CD4-positive, alpha-beta T cell treated with Interleukin-2 at 100 ng/mL for 4 hours (primary cell): Measurements from ENCODE around the gene AGBL2.
"Not testable (repeated sequence)": the region's sequence is repeated elsewhere in the genome, so short reads cannot be mapped to it uniquely, and the experiment has no call there.

Experiments used
- DNase-seq: peaks from one replicate; pipeline ENCODE4 v3.0.0-alpha.2; 2020; ENCODE audit warnings: low spot score

AGBL2 gene, protein sequence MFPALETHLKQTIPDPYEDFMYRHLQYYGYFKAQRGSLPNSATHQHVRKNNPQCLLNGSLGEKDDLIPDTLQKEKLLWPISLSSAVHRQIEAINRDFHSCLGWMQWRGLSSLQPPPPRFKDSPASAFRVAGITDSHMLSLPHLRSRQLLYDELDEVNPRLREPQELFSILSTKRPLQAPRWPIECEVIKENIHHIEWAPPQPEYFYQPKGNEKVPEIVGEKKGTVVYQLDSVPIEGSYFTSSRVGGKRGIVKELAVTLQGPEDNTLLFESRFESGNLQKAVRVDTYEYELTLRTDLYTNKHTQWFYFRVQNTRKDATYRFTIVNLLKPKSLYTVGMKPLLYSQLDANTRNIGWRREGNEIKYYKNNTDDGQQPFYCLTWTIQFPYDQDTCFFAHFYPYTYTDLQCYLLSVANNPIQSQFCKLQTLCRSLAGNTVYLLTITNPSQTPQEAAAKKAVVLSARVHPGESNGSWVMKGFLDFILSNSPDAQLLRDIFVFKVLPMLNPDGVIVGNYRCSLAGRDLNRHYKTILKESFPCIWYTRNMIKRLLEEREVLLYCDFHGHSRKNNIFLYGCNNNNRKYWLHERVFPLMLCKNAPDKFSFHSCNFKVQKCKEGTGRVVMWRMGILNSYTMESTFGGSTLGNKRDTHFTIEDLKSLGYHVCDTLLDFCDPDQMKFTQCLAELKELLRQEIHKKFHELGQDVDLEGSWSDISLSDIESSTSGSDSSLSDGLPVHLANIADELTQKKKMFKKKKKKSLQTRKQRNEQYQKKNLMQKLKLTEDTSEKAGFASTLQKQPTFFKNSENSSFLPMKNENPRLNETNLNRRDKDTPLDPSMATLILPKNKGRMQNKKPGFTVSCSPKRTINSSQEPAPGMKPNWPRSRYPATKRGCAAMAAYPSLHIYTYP

DNA sequence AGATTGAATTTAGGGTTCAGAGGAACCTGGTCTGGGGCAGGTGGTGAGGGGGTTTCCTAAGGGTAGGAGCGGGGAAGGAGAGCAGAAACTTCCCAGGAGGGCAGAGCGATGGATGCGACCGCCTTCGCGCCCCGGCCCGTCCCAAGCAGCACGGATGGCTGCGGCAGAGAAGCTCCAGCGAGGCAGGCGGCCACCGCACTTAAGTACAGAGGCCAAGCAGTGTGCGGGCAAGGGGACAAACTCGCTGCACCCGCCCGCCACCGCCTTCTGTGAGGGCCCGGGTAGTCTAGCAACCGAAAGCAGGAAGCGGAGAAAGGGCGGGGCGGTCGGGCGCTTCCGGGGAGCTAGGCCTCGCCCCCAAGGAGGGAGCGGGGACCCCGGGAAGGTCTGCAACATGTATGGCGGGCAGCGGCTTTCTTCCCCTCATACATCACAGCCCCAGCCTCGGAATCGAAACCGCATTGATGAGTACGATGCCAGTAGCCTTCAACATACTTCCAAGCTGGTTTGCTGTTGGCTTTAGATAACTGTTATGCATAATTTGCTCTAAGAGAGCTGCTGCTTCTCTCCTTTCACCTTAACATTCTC, at the start of gene AGBL2:
AGBL2 (minus strand) TSS at position 288 of the 588 bp plus-strand sequence. CDS start 719 bp downstream, outside the sequence.
- DNase-seq = peak; percentile 82

DNA sequence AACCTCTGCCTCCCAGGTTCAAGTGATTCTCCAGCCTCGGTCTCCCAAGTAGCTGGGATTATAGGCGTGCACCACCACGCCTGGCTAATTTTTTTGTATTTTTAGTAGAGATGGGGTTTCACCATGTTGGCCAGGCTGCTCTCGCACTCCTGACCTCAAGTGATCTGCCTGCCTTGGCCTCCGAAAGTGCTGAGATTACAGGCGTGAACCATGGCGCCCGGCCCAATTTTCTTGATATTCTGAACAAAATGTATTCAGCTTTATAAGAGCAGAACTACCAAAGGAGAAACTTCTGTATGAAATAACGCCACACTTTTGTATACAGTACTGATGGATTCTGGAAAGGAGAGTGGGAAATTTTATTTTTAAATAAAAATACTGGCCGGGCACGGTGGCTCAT, 44.1 kb upstream of the AGBL2 start:
- DNase-seq = not testable (repeated sequence)

GRCh38 chr11:47756208-47756607, 41.0 kb upstream of the AGBL2 start:
- no peak for DNase-seq

DNA sequence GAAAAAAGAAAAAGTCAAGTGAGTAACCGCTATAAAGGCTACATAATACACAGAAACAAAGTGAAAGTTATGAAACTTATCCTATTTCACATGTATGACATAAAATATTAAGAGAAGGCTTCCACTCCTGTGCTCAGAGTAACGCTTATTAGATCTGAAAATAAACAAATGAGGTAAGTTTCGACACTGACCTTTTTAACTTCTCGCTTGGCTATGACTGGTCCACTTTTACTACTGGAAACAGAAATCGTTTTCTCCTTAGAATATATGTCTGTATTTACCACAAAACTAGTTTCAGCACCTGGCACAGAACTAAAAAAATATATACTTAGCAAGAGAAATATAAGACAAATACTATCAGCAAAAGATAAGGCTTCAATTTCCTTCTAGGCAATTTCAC, 35.6 kb upstream of the AGBL2 start:
- DNase-seq = no peak

DNA sequence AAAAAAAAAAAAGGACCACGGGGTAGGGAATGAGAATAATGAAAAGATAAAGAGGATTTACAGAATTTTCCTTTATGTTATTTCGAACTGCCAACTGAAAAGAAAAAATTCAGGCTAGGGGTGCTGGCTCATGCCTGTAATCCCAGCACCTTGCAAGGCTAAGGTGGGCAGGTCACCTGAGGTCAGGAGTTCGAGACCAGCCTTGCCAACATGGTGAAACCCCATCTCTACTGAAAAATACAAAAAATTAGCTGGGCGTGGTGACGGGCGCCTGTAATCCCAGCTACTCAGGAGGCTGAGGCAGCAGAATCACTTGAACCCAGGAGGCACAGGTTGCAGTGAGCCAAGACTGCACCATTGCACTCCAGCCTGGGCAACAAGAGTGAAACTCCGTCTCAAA, 27.3 kb upstream of the AGBL2 start:
- not testable (repeated sequence) for DNase-seq

DNA sequence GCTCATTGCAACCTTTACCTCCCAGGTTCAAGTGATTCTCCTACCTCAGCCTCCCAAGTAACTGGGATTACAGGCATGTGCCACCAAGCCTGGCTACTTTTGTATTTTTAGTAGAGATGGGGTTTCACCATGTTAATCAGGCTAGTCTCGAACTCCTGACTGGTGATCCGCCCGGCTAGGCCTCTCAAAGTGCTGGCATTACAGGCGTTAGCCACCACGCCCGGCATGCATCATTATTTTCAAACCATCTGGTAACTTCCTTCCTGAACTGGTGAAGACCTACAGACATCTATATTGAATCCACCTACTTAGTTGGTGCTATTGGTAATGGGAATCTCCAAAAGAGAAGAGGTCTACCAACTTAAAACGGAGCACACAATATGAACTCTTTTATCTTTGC, 22.6 kb upstream of the AGBL2 start:
- not testable (repeated sequence) for DNase-seq

- DNase-seq = no peak
Observed at GRCh38 chr11:47732271-47732670, 17.1 kb upstream of the AGBL2 start.

- DNase-seq = no peak
Observed at GRCh38 chr11:47731475-47731874, 16.3 kb upstream of the AGBL2 start.

DNA sequence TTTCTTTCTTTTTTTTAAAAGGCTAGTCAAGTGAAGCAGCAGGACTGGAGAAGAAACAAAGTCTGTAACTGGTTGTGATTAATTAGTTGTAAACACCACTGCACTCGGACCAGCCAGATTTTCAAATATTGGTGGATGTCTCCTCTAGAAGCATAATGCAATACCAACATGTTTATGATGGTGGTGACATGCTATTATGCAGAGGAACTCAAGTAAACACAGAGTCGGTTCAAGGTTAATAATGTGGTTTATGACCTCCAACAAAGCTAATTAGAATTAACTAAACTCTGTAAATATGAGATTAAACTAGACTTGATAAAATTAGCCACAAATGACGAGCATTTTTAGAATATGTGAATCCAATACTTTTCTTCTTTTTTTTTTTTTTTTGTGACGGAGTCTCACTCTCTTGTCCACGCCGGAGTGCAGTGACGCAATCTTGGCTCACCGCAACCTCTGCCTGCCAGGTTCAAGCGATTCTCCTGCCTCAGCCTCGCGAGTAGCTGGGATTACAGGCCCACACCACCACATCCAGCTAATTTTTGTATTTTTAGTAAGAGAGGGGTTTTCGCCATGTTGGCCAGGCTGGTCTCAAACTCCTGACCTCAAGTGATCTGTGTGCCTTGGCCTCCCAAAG, 11.8 kb upstream of the AGBL2 start:
- no peak for DNase-seq

GRCh38 chr11:47726118-47726442, 10.9 kb upstream of the AGBL2 start:
- no peak for DNase-seq

- no peak for DNase-seq
Observed at GRCh38 chr11:47725442-47726117, 10.4 kb upstream of the AGBL2 start.

DNA sequence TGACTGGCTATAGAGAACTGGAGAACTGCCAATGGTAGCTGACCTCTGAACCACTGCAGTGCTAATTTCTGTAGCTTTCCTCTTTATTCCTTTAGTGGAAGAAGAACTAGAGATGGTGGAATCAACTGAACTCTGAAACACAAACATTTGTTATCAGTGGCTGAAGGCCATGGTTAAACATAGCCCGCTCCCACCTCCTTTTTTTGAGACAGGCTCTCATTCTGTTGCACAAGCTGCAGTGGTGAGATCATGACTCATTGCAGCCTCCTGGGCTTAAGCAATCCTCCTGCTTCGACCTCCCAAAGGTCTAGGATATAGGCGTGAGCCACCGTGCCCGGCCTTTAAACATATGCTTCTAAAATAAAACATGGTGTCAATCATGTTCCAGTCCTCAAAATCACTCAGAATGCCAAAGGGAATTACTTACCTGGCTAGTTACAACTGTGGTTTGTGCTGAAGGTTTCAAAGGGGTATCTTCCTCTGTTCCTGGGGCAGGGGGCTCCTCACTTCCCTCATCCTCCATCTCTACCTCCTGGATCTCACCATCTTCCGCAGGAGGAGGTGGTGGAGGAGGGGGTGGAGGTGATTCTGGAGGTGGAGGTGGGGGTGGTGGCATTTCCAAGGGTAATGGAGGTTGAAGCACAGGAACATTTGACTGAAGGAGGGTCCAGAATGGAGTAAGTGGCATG, 9.0 kb upstream of the AGBL2 start:
- no peak for DNase-seq

GRCh38 chr11:47723041-47723440, 7.9 kb upstream of the AGBL2 start:
- no peak for DNase-seq

DNA sequence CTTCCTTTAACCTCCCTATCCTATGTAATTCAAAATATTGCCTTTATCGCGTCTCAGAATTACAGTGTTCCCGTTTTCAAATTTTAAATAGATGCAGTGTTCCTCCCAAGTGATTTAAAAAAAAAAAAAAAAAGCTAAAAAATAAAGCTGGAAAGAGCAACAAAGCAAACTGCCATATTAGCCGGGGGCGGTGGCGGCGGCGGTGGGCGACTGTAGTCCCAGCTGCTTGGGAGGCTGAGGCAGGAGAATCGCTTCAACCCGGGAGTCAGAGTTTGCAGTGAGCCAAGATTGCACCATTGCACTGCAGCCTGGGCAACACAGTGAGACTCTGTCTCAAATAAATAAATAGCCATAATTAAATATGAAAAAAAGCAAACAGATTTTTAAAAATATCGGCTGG, 5.5 kb upstream of the AGBL2 start:
- DNase-seq = no peak

- DNase-seq = no peak
Observed at GRCh38 chr11:47716692-47717091, 1.5 kb upstream of the AGBL2 start.

DNA sequence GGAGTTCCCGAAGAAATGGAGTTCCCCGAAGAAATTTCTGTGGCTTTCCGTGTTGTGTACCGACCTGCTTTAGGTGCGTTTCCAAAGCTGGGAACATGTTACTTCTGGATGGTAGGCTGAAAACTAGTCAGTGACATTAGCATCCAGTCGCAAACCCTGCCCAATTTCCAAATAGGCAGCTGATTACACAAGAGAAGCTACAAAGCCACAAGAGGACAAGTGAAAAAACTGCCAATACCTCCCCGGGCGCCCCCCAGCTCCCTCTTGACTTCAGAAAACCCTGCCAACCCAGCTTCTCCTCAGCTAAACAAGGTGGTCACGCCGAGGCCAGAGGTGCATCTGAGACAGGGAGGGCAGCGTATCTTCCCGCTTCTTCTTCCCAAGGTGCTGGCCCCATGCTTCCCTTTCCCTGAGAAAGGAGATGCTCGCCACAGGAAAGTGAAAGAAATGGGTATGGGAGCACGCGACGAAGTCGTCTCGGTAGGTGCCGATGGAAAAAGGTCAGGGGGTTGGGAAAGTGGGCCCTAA, 551 bp downstream of the AGBL2 start:
- DNase-seq = no peak

DNA sequence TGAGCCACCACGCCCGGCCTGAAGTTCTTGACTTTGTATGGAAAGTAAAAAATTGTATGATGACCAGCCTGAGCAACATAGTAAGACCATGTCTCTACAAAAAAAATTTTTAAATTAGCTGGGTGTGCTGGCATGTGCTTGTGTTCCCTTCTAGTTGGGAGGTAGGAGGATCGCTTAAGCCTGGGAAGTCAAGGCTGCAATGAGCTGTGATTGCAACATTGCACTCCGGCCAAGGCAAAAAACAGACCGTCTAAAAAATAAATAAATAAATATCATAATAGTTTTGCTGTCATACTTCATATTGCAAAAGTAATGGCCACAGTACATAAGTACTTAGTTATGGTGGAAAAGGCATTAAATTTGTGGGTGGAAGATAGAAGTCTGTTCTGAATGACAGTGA, 3.4 kb downstream of the AGBL2 start:
- no peak for DNase-seq

DNA sequence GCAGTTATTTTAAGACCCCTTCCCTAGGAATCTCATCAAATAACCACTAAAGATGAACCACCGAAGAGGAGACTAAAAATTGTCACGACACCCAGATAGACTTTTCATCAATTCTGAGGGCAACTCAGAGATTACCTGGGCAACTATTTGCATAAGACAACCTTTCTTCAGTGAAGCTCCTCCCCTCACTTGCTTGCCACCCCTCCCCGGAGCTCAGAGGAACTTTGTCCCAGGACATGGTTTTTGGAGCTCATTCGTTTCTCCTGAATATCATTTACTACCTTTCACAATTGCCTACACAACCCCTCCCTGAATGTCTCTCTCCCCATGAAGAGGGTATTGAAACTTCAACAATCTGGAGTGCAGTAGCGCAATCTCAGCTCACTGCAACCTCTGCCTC, 3.9 kb downstream of the AGBL2 start:
- DNase-seq = no peak

DNA sequence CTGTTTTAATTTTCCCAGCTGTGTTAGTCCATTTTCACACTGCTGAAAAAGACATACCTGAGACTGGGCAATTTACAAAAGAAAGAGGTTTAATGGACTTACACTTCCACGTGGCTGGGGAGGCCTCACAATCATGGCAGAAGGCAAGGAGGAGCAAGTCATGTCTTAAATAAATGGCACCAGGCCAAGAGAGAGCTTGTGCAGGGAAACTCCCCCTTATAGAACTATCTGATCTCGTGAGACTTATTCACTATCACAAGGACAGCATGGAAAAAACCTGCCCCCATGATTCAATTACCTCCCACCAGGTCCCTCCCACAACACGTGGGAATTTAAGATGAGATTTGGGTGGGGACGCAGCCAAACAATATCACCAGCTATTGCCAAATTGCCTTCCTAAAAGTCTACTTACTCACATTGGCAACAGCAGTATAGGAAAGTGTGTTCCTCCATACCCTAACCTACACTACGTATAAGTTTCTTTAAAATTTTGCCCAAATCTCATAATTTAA, 7.8 kb downstream of the AGBL2 start:
- DNase-seq = not testable (repeated sequence)

GRCh38 chr11:47705721-47706120, 9.4 kb downstream of the AGBL2 start:
- DNase-seq = no peak

GRCh38 chr11:47691979-47692378, 23.2 kb downstream of the AGBL2 start:
- no peak for DNase-seq
